Activated CD4-positive, alpha-beta T cell treated with anti-CD3 and anti-CD28 coated beads, Interleukin-2, amount 10 ng/mL, durations not matched to agents 7 days and 5 days (primary cell): ENCODE results near the gene CDC34. TPM values are rescaled to one million over a fixed set of nuclear protein-coding genes. Genes with fewer than 3 reads are reported as not detected.

Experiments used
- CTCF ChIA-PET: fragments of 350-600 bp; sonication (Branson Sonifier 250); formaldehyde crosslinking; loops from one replicate; lab custom pipeline; 2021; ENCODE audit warnings: antibody characterized with exemption; lab: Charles Lee
- POLR2A ChIA-PET: fragments of 350-600 bp; sonication (Branson Sonifier 250); formaldehyde crosslinking; loops from one replicate; lab custom pipeline; 2021; ENCODE audit warnings: antibody characterized with exemption; lab: Charles Lee
- DNase-seq: peaks from one replicate; pipeline ENCODE4 v3.0.0-alpha.2; 2020
- H3K27ac Mint-ChIP-seq: one replicate; pipeline ENCODE4 v1.8.0; 2021; ENCODE audit warnings: mild to moderate bottlenecking, moderate library complexity, mixed read lengths
- H3K27me3 Mint-ChIP-seq: one replicate; pipeline ENCODE4 v1.8.0; 2021; ENCODE audit warnings: mixed read lengths
- H3K36me3 Mint-ChIP-seq: one replicate; pipeline ENCODE4 v1.8.0; 2021; ENCODE audit warnings: low read depth, mixed read lengths
- H3K4me1 Mint-ChIP-seq: one replicate; pipeline ENCODE4 v1.8.0; 2021; ENCODE audit warnings: mixed read lengths
- H3K4me3 Mint-ChIP-seq: one replicate; pipeline ENCODE4 v1.8.0; 2021; ENCODE audit warnings: mild to moderate bottlenecking, moderate library complexity, mixed read lengths
- H3K9me3 Mint-ChIP-seq: one replicate; pipeline ENCODE4 v1.8.0; 2021; ENCODE audit warnings: mixed read lengths
- total RNA-seq, 2 experiments: library from RNA; stranded (reverse); gene quantifications; one replicate each; pipeline ENCODE4 v1.2.3, GENCODE V29; 2021

Gene CDC34
- total RNA-seq, 2 experiments from 2014 or later, result 43.7 to 50.8 TPM

- H3K27ac Mint-ChIP-seq, result no peak overlapping the region
- H3K36me3 Mint-ChIP-seq, result peaks cover 4% of the 10 kb centered on the region
- peaks cover 41% of the 10 kb centered on the region for H3K4me1 Mint-ChIP-seq
- peaks cover 1% of the 10 kb centered on the region for H3K27me3 Mint-ChIP-seq
- no peak overlapping the region for H3K4me3 Mint-ChIP-seq
- no peaks in the 10 kb centered on the region for H3K9me3 Mint-ChIP-seq
- POLR2A ChIA-PET, result no interaction called here
- DNase-seq, result no peak
- CTCF ChIA-PET, result interaction anchor here (2.0 kb wide), 1 partner anchor 9 kb away, joined by 5 read pairs; the partner anchor contains the start of gene MADCAM1
These were observed 26.9 kb upstream of the CDC34 start for GRCh38 chr19:504616-505015.

GRCh38 chr19:506404-507285 is 24.9 kb upstream of the CDC34 start:
- peak overlapping the region; percentile 80 for H3K4me3 Mint-ChIP-seq
- peaks cover 57% of the 10 kb centered on the region for H3K4me1 Mint-ChIP-seq
- H3K27ac Mint-ChIP-seq, result peak overlapping the region; percentile 99
- no peaks in the 10 kb centered on the region for H3K9me3 Mint-ChIP-seq
- H3K27me3 Mint-ChIP-seq, result no peaks in the 10 kb centered on the region
- DNase-seq, result peak; percentile 97
- H3K36me3 Mint-ChIP-seq, result peaks cover 9% of the 10 kb centered on the region
- CTCF ChIA-PET, result interaction anchor here (0.5 to 1.5 kb wide), 23 partner anchors 9 to 569 kb away, joined by 3 to 17 read pairs (median 4); partner anchors contain the start of genes CDC34 and MADCAM1
- POLR2A ChIA-PET, result interaction anchor here (0.6 kb wide), 2 partner anchors 205 to 445 kb away, joined by 3 to 5 read pairs; no protein-coding TSS in a partner anchor

GRCh38 chr19:507286-508203 is 24.0 kb upstream of the CDC34 start, which contains the start of gene TPGS1:
Gene TPGS1 (plus strand): TSS chr19:507497. CDS start chr19:507507, 10 bp downstream.
- Mint-ChIP-seq H3K27ac (peak within 1 kb of the TSS; percentile 99), H3K4me1 (peaks cover 60% of the 10 kb centered on the region), H3K36me3 (peaks cover 10% of the 10 kb centered on the region), H3K9me3 (no peaks in the 10 kb centered on the region), H3K4me3 (peak within 1 kb of the TSS; percentile 80), H3K27me3 (no peaks in the 10 kb centered on the region)
- ChIA-PET POLR2A (no interaction called here), CTCF (interaction anchor here (1.0 to 1.5 kb wide), 18 partner anchors 8 to 260 kb away, joined by 3 to 17 read pairs (median 4); partner anchors contain the start of genes CDC34 and MADCAM1)
- peak; percentile 88 for DNase-seq

- peak overlapping the region; percentile 99 for H3K27ac Mint-ChIP-seq
- no peak for DNase-seq
- no peaks in the 10 kb centered on the region for H3K27me3 Mint-ChIP-seq
- ChIA-PET POLR2A (interaction anchor here (0.6 kb wide), 1 partner anchor 10 kb away, joined by 3 read pairs; no protein-coding TSS in a partner anchor), CTCF (interaction anchor here (1.0 to 3.6 kb wide), 3 partner anchors 13 kb away, joined by 3 to 42 read pairs (median 25); partner anchors contain the start of gene MADCAM1)
- H3K36me3 Mint-ChIP-seq, result peaks cover 10% of the 10 kb centered on the region
- peaks cover 55% of the 10 kb centered on the region for H3K4me1 Mint-ChIP-seq
- no peaks in the 10 kb centered on the region for H3K9me3 Mint-ChIP-seq
- peak overlapping the region; percentile 80 for H3K4me3 Mint-ChIP-seq
These were observed 23.1 kb upstream of the CDC34 start for GRCh38 chr19:508204-509150.

GRCh38 chr19:510606-511100 is 20.9 kb upstream of the CDC34 start:
- H3K36me3 Mint-ChIP-seq, result peaks cover 14% of the 10 kb centered on the region
- H3K9me3 Mint-ChIP-seq, result no peaks in the 10 kb centered on the region
- peak; percentile 95 for DNase-seq
- peaks cover 55% of the 10 kb centered on the region for H3K4me1 Mint-ChIP-seq
- CTCF ChIA-PET, result interaction anchor here (0.6 to 3.6 kb wide), 35 partner anchors 8 to 1315 kb away, joined by 3 to 47 read pairs (median 3); partner anchors contain the start of genes CDC34, GZMM and MADCAM1
- H3K27me3 Mint-ChIP-seq, result no peaks in the 10 kb centered on the region
- POLR2A ChIA-PET, result interaction anchor here (1.6 kb wide), 1 partner anchor 20 kb away, joined by 8 read pairs; the partner anchor contains the start of gene CDC34
- H3K4me3 Mint-ChIP-seq, result peak overlapping the region; percentile 71
- peak overlapping the region; percentile 98 for H3K27ac Mint-ChIP-seq

GRCh38 chr19:511101-511851 is 20.3 kb upstream of the CDC34 start:
- no peaks in the 10 kb centered on the region for H3K27me3 Mint-ChIP-seq
- H3K27ac Mint-ChIP-seq, result peak overlapping the region; percentile 98
- H3K9me3 Mint-ChIP-seq, result no peaks in the 10 kb centered on the region
- DNase-seq, result peak; percentile 92
- H3K4me3 Mint-ChIP-seq, result peak overlapping the region; percentile 71
- peaks cover 53% of the 10 kb centered on the region for H3K4me1 Mint-ChIP-seq
- ChIA-PET CTCF (interaction anchor here (0.6 to 3.6 kb wide), 31 partner anchors 8 to 1314 kb away, joined by 3 to 47 read pairs (median 4); partner anchors contain the start of genes CDC34, GZMM and MADCAM1), POLR2A (interaction anchor here (1.6 kb wide), 1 partner anchor 20 kb away, joined by 8 read pairs; the partner anchor contains the start of gene CDC34)
- peaks cover 14% of the 10 kb centered on the region for H3K36me3 Mint-ChIP-seq

GRCh38 chr19:512547-513365 is 18.8 kb upstream of the CDC34 start:
- H3K36me3 Mint-ChIP-seq, result peaks cover 17% of the 10 kb centered on the region
- CTCF ChIA-PET, result interaction anchor here (2.8 kb wide), 1 partner anchor 12 kb away, joined by 20 read pairs; no protein-coding TSS in a partner anchor
- H3K4me3 Mint-ChIP-seq, result no peak overlapping the region

GRCh38 chr19:513368-514165 is 18.0 kb upstream of the CDC34 start:
- peaks cover 45% of the 10 kb centered on the region for H3K4me1 Mint-ChIP-seq
- no peak overlapping the region for H3K27ac Mint-ChIP-seq
- no peaks in the 10 kb centered on the region for H3K9me3 Mint-ChIP-seq
- peaks cover 14% of the 10 kb centered on the region for H3K36me3 Mint-ChIP-seq
- DNase-seq, result no peak
- ChIA-PET CTCF (no interaction called here), POLR2A (no interaction called here)
- H3K27me3 Mint-ChIP-seq, result no peaks in the 10 kb centered on the region
- no peak overlapping the region for H3K4me3 Mint-ChIP-seq

More at GRCh38 chr19:512547-513365, 18.8 kb upstream of the CDC34 start:
- peaks cover 54% of the 10 kb centered on the region for H3K4me1 Mint-ChIP-seq
- POLR2A ChIA-PET, result no interaction called here
- peak overlapping the region; percentile 98 for H3K27ac Mint-ChIP-seq
- H3K9me3 Mint-ChIP-seq, result no peaks in the 10 kb centered on the region
- no peak for DNase-seq
- H3K27me3 Mint-ChIP-seq, result no peaks in the 10 kb centered on the region

- Mint-ChIP-seq H3K36me3 (peaks cover 13% of the 10 kb centered on the region), H3K9me3 (no peaks in the 10 kb centered on the region), H3K4me1 (peaks cover 40% of the 10 kb centered on the region), H3K27ac (no peak overlapping the region), H3K27me3 (no peaks in the 10 kb centered on the region), H3K4me3 (no peak overlapping the region)
- ChIA-PET POLR2A (no interaction called here), CTCF (interaction anchor here (2.5 kb wide), 1 partner anchor 8 kb away, joined by 6 read pairs; no protein-coding TSS in a partner anchor)
- DNase-seq, result no peak
These were observed 17.3 kb upstream of the CDC34 start for GRCh38 chr19:514166-514663.
